H9 (cell line): ENCODE data around the gene C17orf50. TPM values are rescaled to one million over a fixed set of nuclear protein-coding genes. Genes with fewer than 3 reads are reported as not detected.

ENCODE experiments used
- DNase-seq: peaks from one replicate; pipeline ENCODE4 v3.0.0-alpha.2; 2017
- H2AFZ ChIP-seq: one replicate; pipeline ENCODE4 v1.6.1; 2013; ENCODE audit warnings: mild to moderate bottlenecking, low read length, control low read depth, moderate library complexity
- H2AK5ac ChIP-seq: 2 replicates; pipeline ENCODE4 v1.6.1; 2013; ENCODE audit warnings: low read length, control low read depth, mixed read lengths; ENCODE audit not compliant: insufficient read length
- H2BK120ac ChIP-seq: one replicate; pipeline ENCODE4 v1.6.1; 2013; ENCODE audit warnings: low read depth, mild to moderate bottlenecking, low read length, control low read depth, inconsistent platforms; ENCODE audit not compliant: poor library complexity, severe bottlenecking
- H2BK12ac ChIP-seq: 2 replicates; pipeline ENCODE4 v1.6.1; 2013; ENCODE audit warnings: low read length, control low read depth, mixed read lengths, low read depth; ENCODE audit not compliant: insufficient read length
- H2BK15ac ChIP-seq: 2 replicates; pipeline ENCODE4 v1.6.1; 2013; ENCODE audit warnings: low read depth, low read length, control low read depth
- H2BK20ac ChIP-seq: one replicate; pipeline ENCODE4 v1.6.1; 2013; ENCODE audit warnings: low read depth, mild to moderate bottlenecking, low read length, control low read depth, inconsistent platforms; ENCODE audit not compliant: poor library complexity, severe bottlenecking
- H2BK5ac ChIP-seq: 2 replicates; pipeline ENCODE4 v1.6.1; 2013; ENCODE audit warnings: low read length, control low read depth, mixed read lengths; ENCODE audit not compliant: insufficient read length
- H3K14ac ChIP-seq: 2 replicates; pipeline ENCODE4 v1.6.1; 2013; ENCODE audit warnings: low read length, control low read depth; ENCODE audit not compliant: insufficient read depth
- H3K18ac ChIP-seq: 2 replicates; pipeline ENCODE4 v1.6.1; 2013; ENCODE audit warnings: low read depth, mild to moderate bottlenecking, mixed read lengths, low read length, control low read depth; ENCODE audit not compliant: insufficient read length
- H3K23ac ChIP-seq: 2 replicates; pipeline ENCODE4 v1.6.1; 2013; ENCODE audit warnings: low read length, control low read depth, mixed read lengths, low read depth; ENCODE audit not compliant: insufficient read length
- H3K23me2 ChIP-seq: 2 replicates; pipeline ENCODE4 v1.6.1; 2013; ENCODE audit warnings: low read depth, mild to moderate bottlenecking, mixed read lengths, low read length, control low read depth; ENCODE audit not compliant: insufficient read length, poor library complexity, severe bottlenecking
- H3K27ac ChIP-seq: 2 replicates; pipeline ENCODE4 v1.5.1; 2013; ENCODE audit warnings: low read length, control low read depth, mixed read lengths, low read depth; ENCODE audit not compliant: insufficient read length
- H3K27me3 ChIP-seq: 2 replicates; pipeline ENCODE4 v1.6.1; 2013; ENCODE audit warnings: low read length, control low read depth, inconsistent platforms; ENCODE audit not compliant: insufficient read depth
- H3K4ac ChIP-seq: 2 replicates; pipeline ENCODE4 v1.6.1; 2013; ENCODE audit warnings: low read depth, mild to moderate bottlenecking, control low read depth, inconsistent platforms, low read length, moderate library complexity
- H3K4me1 ChIP-seq: 2 replicates; pipeline ENCODE4 v1.6.1; 2013; ENCODE audit warnings: low read length, control low read depth, inconsistent platforms; ENCODE audit not compliant: insufficient read depth
- H3K4me2 ChIP-seq: 2 replicates; pipeline ENCODE4 v1.6.1; 2013; ENCODE audit warnings: low read length, control low read depth, mixed read lengths; ENCODE audit not compliant: insufficient read length, insufficient read depth
- H3K56ac ChIP-seq: 2 replicates; pipeline ENCODE4 v1.6.1; 2013; ENCODE audit warnings: low read depth, mild to moderate bottlenecking, mixed read lengths, low read length, control low read depth; ENCODE audit not compliant: insufficient read length
- H3K79me1 ChIP-seq: 2 replicates; pipeline ENCODE4 v1.6.1; 2013; ENCODE audit warnings: low read depth, mild to moderate bottlenecking, moderate library complexity, low read length, control low read depth, inconsistent platforms; ENCODE audit not compliant: insufficient read depth, poor library complexity, severe bottlenecking
- H3K79me2 ChIP-seq: 2 replicates; pipeline ENCODE4 v1.6.1; 2013; ENCODE audit warnings: low read length, control low read depth, inconsistent platforms; ENCODE audit not compliant: insufficient read depth
- H3K9ac ChIP-seq: 2 replicates; pipeline ENCODE4 v1.6.1; 2013; ENCODE audit warnings: low read length, control low read depth, mixed read lengths; ENCODE audit not compliant: insufficient read length; ENCODE audit errors: extremely low read depth
- H3K9me3 ChIP-seq: one replicate; pipeline ENCODE4 v1.6.1; 2013; ENCODE audit warnings: low read depth, low read length, inconsistent platforms; ENCODE audit not compliant: control insufficient read depth
- H3T11ph ChIP-seq: one replicate; pipeline ENCODE4 v1.6.1; 2013; ENCODE audit warnings: mild to moderate bottlenecking, low read length, control low read depth, inconsistent platforms
- H4K20me1 ChIP-seq: one replicate; pipeline ENCODE4 v1.6.1; 2013; ENCODE audit not compliant: control insufficient read depth, insufficient read length, insufficient read depth
- H4K5ac ChIP-seq: 2 replicates; pipeline ENCODE4 v1.6.1; 2013; ENCODE audit warnings: low read depth, mild to moderate bottlenecking, mixed read lengths, low read length, control low read depth; ENCODE audit not compliant: insufficient read length
- H4K8ac ChIP-seq: replicated peaks from 2 replicates; pipeline ENCODE4 v1.6.1; 2013; ENCODE audit warnings: low read length, control low read depth, mixed read lengths, low read depth; ENCODE audit not compliant: insufficient read length
- H4K91ac ChIP-seq: 2 replicates; pipeline ENCODE4 v1.6.1; 2013; ENCODE audit warnings: low read depth, mild to moderate bottlenecking, moderate library complexity, mixed read lengths, low read length, control low read depth; ENCODE audit not compliant: insufficient read length
- H3K27ac Mint-ChIP-seq, 3 experiments: 2 replicates in 2 of 3; 3 replicates in 1 of 3; pipeline ENCODE4 v1.8.0; 2020 to 2021; ENCODE audit warnings: mixed read lengths in 3 of 3, mild to moderate bottlenecking in 1 of 3, moderate library complexity in 1 of 3
- H3K27me3 Mint-ChIP-seq: 2 replicates; pipeline ENCODE4 v1.8.0; 2021; ENCODE audit warnings: low read depth, mild to moderate bottlenecking, moderate library complexity, mixed read lengths
- H3K36me3 Mint-ChIP-seq, 3 experiments: 2 replicates in 2 of 3; 3 replicates in 1 of 3; pipeline ENCODE4 v1.8.0; 2020 to 2021; ENCODE audit warnings: low read depth in 3 of 3, mixed read lengths in 3 of 3; ENCODE audit not compliant: insufficient read depth in 1 of 3
- H3K4me1 Mint-ChIP-seq, 2 experiments: 2 replicates each; pipeline ENCODE4 v1.8.0; 2020; ENCODE audit warnings: mixed read lengths in 2 of 2
- H3K4me3 Mint-ChIP-seq, 2 experiments: 2 replicates in 1 of 2; 3 replicates in 1 of 2; pipeline ENCODE4 v1.8.0; 2020 to 2021; ENCODE audit warnings: mild to moderate bottlenecking in 2 of 2, mixed read lengths in 2 of 2, moderate library complexity in 1 of 2
- H3K9me3 Mint-ChIP-seq, 2 experiments: 2 replicates in 1 of 2; 3 replicates in 1 of 2; pipeline ENCODE4 v1.8.0; 2020; ENCODE audit warnings: mild to moderate bottlenecking in 2 of 2, mixed read lengths in 2 of 2, moderate library complexity in 1 of 2
- WGBS: extraction: QIAGEN DNeasy Blood & Tissue Kit; methylation state at CpG from one replicate; pipeline ENCODE4 v1.1.7; 2013; ENCODE audit warnings: missing lambda C conversion rate, low lambda C conversion rate, mixed read lengths; ENCODE audit not compliant: insufficient read length; ENCODE audit errors: extremely low coverage; 5-methylcytosine and 5-hydroxymethylcytosine counted together
- total RNA-seq: library from RNA; stranded (reverse); gene quantifications from 2 replicates; pipeline ENCODE4 v1.2.1, GENCODE V29; 2021
- TF ChIP-seq, protein P1 (sequence below): fragments of 200-600 bp; sonication (generic); conservative IDR thresholded peaks from 3 replicates; pipeline ENCODE4 v1.8.0; 2021; ENCODE audit warnings: antibody characterized with exemption, mild to moderate bottlenecking

Gene C17orf50
- total RNA-seq, 1 experiment from 2014 or later: not detected

DNA sequence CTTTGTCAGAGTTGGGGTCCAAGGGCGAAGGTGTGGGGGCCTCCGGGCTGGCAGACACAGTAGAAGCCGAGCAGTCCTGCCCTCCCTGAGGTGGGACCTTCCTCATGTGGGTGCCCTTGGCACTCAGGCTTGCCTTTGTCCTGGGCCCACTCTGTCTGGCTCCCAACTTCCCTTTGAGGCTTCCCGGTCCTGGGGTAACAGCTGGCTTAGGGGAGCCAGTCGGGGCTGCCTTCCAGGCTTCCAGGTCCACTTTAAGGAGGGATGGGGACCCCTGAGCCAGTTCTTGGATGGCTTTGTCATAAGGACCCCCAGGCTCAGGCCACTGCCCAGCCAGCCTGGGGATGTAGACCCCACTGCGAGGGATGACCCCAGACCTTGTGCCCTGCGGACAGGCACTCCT, 15.4 kb upstream of the C17orf50 start:
- Histone ChIP-seq H3K18ac (no peak overlapping the region), H2AFZ (no peak overlapping the region), H4K20me1 (no peaks in the 10 kb centered on the region), H3K79me1 (no peaks in the 10 kb centered on the region), H3K23ac (no peak overlapping the region), H2BK15ac (no peak overlapping the region), H3K56ac (no peak overlapping the region), H3K4ac (no peak overlapping the region), H3K9ac (no peak overlapping the region), H3K23me2 (peaks cover 4% of the 10 kb centered on the region), H3K27me3 (peaks cover 11% of the 10 kb centered on the region; the same call in 1 of the 2 replicates), H2BK20ac (no peak overlapping the region), H2BK5ac (no peak overlapping the region), H3K4me2 (no peak overlapping the region), H3K9me3 (no peaks in the 10 kb centered on the region), H4K91ac (no peak overlapping the region), H2AK5ac (no peak overlapping the region), H3K27ac (no peak overlapping the region), H3K79me2 (no peaks in the 10 kb centered on the region), H2BK120ac (no peak overlapping the region), H3K14ac (no peak overlapping the region; the same call in 1 of the 2 replicates), H3T11ph (no peak overlapping the region), H4K5ac (no peak overlapping the region), H2BK12ac (no peak overlapping the region), H3K4me1 (no peaks in the 10 kb centered on the region), H4K8ac (no peak overlapping the region)
- H3K4me1 Mint-ChIP-seq: peaks cover 12 to 23% of the 10 kb centered on the region in 2 experiments
- peaks cover 59% of the 10 kb centered on the region for H3K27me3 Mint-ChIP-seq
- TF ChIP-seq, protein P1, sequence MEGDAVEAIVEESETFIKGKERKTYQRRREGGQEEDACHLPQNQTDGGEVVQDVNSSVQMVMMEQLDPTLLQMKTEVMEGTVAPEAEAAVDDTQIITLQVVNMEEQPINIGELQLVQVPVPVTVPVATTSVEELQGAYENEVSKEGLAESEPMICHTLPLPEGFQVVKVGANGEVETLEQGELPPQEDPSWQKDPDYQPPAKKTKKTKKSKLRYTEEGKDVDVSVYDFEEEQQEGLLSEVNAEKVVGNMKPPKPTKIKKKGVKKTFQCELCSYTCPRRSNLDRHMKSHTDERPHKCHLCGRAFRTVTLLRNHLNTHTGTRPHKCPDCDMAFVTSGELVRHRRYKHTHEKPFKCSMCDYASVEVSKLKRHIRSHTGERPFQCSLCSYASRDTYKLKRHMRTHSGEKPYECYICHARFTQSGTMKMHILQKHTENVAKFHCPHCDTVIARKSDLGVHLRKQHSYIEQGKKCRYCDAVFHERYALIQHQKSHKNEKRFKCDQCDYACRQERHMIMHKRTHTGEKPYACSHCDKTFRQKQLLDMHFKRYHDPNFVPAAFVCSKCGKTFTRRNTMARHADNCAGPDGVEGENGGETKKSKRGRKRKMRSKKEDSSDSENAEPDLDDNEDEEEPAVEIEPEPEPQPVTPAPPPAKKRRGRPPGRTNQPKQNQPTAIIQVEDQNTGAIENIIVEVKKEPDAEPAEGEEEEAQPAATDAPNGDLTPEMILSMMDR: no peak
- H3K4me3 Mint-ChIP-seq: no peak overlapping the region
- peaks cover 0 to 4% of the 10 kb centered on the region in 2 experiments; a peak in 2 of 5 replicates for H3K9me3 Mint-ChIP-seq
- H3K36me3 Mint-ChIP-seq: no peaks in the 10 kb centered on the region; a peak in 1 of 7 replicates
- no peak for DNase-seq
- H3K27ac Mint-ChIP-seq: no peak overlapping the region
- WGBS: no CpG with 5 or more reads among the region's 7 CpGs
